K562 (cell line): ENCODE measurements around the gene CLTC.

ENCODE experiments used
- EWSR1 ChIP-seq: fragments of 450-650 bp; IDR thresholded peaks from 2 replicates; pipeline ENCODE4 v1.6.1; 2018; ENCODE audit warnings: borderline replicate concordance, mild to moderate bottlenecking, low read depth, moderate library complexity; ENCODE audit not compliant: partially characterized antibody
- SMARCE1 ChIP-seq: fragments of 450-650 bp; IDR thresholded peaks from 2 replicates; pipeline ENCODE4 v1.7.1; 2016; ENCODE audit warnings: mild to moderate bottlenecking
- TAF7 ChIP-seq: fragments of 450-650 bp; IDR thresholded peaks from 2 replicates; pipeline ENCODE4 v1.6.1; 2016; ENCODE audit warnings: missing genetic modification characterization, missing compliant biosample characterization
- TF ChIP-seq, protein P1 (sequence below), 3 experiments: IDR thresholded peaks in 2 of 3; conservative IDR thresholded peaks in 1 of 3; 2 replicates each; pipeline ENCODE4 v1.5.1; 2011 to 2012; ENCODE audit warnings: low read length in 3 of 3, mild to moderate bottlenecking in 3 of 3, control low read depth in 2 of 3, improper control_type of control experiment in 1 of 3, inconsistent platforms in 1 of 3, low read depth in 1 of 3, mixed read lengths in 1 of 3, moderate library complexity in 1 of 3; ENCODE audit not compliant: insufficient read depth in 2 of 3
- TF ChIP-seq, protein P2 (sequence below): sonication (generic); formaldehyde crosslinking; IDR thresholded peaks from 2 replicates; pipeline ENCODE4 v1.8.0; 2022; ENCODE audit warnings: missing genetic modification reagents, mild to moderate bottlenecking, borderline replicate concordance

GRCh38 chr17:59699786-59700185, 80.1 kb downstream of the CLTC start:
- TF ChIP-seq, protein P1, sequence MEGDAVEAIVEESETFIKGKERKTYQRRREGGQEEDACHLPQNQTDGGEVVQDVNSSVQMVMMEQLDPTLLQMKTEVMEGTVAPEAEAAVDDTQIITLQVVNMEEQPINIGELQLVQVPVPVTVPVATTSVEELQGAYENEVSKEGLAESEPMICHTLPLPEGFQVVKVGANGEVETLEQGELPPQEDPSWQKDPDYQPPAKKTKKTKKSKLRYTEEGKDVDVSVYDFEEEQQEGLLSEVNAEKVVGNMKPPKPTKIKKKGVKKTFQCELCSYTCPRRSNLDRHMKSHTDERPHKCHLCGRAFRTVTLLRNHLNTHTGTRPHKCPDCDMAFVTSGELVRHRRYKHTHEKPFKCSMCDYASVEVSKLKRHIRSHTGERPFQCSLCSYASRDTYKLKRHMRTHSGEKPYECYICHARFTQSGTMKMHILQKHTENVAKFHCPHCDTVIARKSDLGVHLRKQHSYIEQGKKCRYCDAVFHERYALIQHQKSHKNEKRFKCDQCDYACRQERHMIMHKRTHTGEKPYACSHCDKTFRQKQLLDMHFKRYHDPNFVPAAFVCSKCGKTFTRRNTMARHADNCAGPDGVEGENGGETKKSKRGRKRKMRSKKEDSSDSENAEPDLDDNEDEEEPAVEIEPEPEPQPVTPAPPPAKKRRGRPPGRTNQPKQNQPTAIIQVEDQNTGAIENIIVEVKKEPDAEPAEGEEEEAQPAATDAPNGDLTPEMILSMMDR (IDR thresholded peaks at IDR 0.05 in 2 of 3, conservative IDR thresholded peaks at IDR 0.05 in 1 of 3; ENCODE audit: insufficient read depth in 2 of 3, low read depth in 1 of 3, low read length in 3 of 3) = no peak
- no peak for TF ChIP-seq TAF7 (tag)
- no peak for TF ChIP-seq EWSR1
- TF ChIP-seq, protein P2, sequence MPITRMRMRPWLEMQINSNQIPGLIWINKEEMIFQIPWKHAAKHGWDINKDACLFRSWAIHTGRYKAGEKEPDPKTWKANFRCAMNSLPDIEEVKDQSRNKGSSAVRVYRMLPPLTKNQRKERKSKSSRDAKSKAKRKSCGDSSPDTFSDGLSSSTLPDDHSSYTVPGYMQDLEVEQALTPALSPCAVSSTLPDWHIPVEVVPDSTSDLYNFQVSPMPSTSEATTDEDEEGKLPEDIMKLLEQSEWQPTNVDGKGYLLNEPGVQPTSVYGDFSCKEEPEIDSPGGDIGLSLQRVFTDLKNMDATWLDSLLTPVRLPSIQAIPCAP (CRISPR knock-in tag) = no peak
- TF ChIP-seq SMARCE1 = no peak
